OCI-LY7 (cell line): ENCODE data around the gene BCL11A.

ENCODE experiments used
- CTCF ChIP-seq: fragments of 200-600 bp; sonication (generic); conservative IDR thresholded peaks from 2 replicates; pipeline ENCODE4 v1.5.1; 2014; ENCODE audit warnings: mild to moderate bottlenecking, antibody characterized with exemption, low read length, moderate library complexity, mixed read lengths
- EZH2phosphoT487 ChIP-seq: fragments of 200-600 bp; sonication (generic); IDR thresholded peaks from 2 replicates; pipeline ENCODE4 v1.6.1; 2018; ENCODE audit warnings: low read depth, borderline replicate concordance, mild to moderate bottlenecking, mixed run types, antibody characterized with exemption, low read length, moderate library complexity, mixed read lengths

GRCh38 chr2:60485550-60485949 is 67.9 kb downstream of the BCL11A start:
- TF ChIP-seq CTCF (no peak), EZH2phosphoT487 (no peak)
